NOMO-1 (cell line): ENCODE measurements around the gene VWF.
"Not testable (repeated sequence)": the region's sequence is repeated elsewhere in the genome, so short reads cannot be mapped to it uniquely, and the experiment has no call there.

ENCODE experiments used
- DNase-seq, 2 experiments: peaks; one replicate each; lab custom pipeline; 2025; ENCODE audit not compliant: unreplicated experiment in 2 of 2; lab: John Stamatoyannopoulos, UW

Gene VWF

GRCh38 chr12:6010631-6011350 lies 113.7 kb downstream of the VWF start:
- DNase-seq, result not testable (repeated sequence)

- DNase-seq, result no peak
Measured at GRCh38 chr12:5997260-5997659, 127.2 kb downstream of the VWF start.

GRCh38 chr12:5996459-5996858 lies 128.0 kb downstream of the VWF start:
- no peak for DNase-seq

GRCh38 chr12:5989621-5990020 lies 134.8 kb downstream of the VWF start:
- DNase-seq, result no peak

- peak; percentile 57 to 71 for DNase-seq
Measured at GRCh38 chr12:5988659-5989116, 135.8 kb downstream of the VWF start.

GRCh38 chr12:5988088-5988487 lies 136.4 kb downstream of the VWF start:
- no peak for DNase-seq

- DNase-seq, result no peak
Measured at GRCh38 chr12:5987573-5987972, 136.9 kb downstream of the VWF start.

GRCh38 chr12:5985471-5985870 lies 139.0 kb downstream of the VWF start:
- no peak for DNase-seq

- DNase-seq, result no peak
Measured at GRCh38 chr12:5984873-5985272, 139.6 kb downstream of the VWF start.

GRCh38 chr12:5982106-5982505 lies 142.4 kb downstream of the VWF start:
- no peak for DNase-seq

- DNase-seq, result no peak
Measured at GRCh38 chr12:5977556-5977955, 146.9 kb downstream of the VWF start.

- DNase-seq, result no peak
Measured at GRCh38 chr12:5976711-5977110, 147.8 kb downstream of the VWF start.

GRCh38 chr12:5976196-5976595 lies 148.3 kb downstream of the VWF start:
- no peak for DNase-seq

- DNase-seq, result no peak
Measured at GRCh38 chr12:5973461-5974115, 150.9 kb downstream of the VWF start.

GRCh38 chr12:5972387-5972786 lies 152.1 kb downstream of the VWF start:
- DNase-seq, result no peak

- DNase-seq, result no peak
Measured at GRCh38 chr12:5971194-5971850, 153.1 kb downstream of the VWF start.

- no peak for DNase-seq
Measured at GRCh38 chr12:5969974-5970690, 154.3 kb downstream of the VWF start.

- DNase-seq, result no peak
Measured at GRCh38 chr12:5969156-5969973, 155.1 kb downstream of the VWF start.

- DNase-seq, result no peak
Measured at GRCh38 chr12:5967645-5968415, 156.6 kb downstream of the VWF start.
